H1 (cell line): ENCODE data around the gene SPATA16. TPM values are rescaled to one million over a fixed set of nuclear protein-coding genes. Genes with fewer than 3 reads are reported as not detected.

Experiments used
- CTCF ChIA-PET: fragments of 300-600 bp; sonication (Branson Sonifier 250); formaldehyde crosslinking; loops from one replicate; lab custom pipeline; 2021; ENCODE audit not compliant: partially characterized antibody; lab: Charles Lee
- POLR2A ChIA-PET: fragments of 300-600 bp; sonication (Branson Sonifier 250); formaldehyde crosslinking; loops from one replicate; lab custom pipeline; 2021; ENCODE audit warnings: inconsistent platforms; ENCODE audit not compliant: partially characterized antibody; lab: Charles Lee
- DNase-seq, 2 experiments: peaks; one replicate each; pipeline versions ENCODE4 v3.0.0 to v3.0.0-alpha.2; 2010 to 2022; ENCODE audit warnings: low spot score in 2 of 2, low read depth in 1 of 2, mixed read lengths in 1 of 2
- FAIRE-seq: peaks from 2 replicates; lab custom pipeline; 2011; peaks lifted over from hg19 to GRCh38; lab: Jason Lieb, UNC
- H2AFZ ChIP-seq: 2 replicates; pipeline ENCODE4 v1.8.1; 2012; ENCODE audit warnings: low read length, inconsistent platforms
- H2AK5ac ChIP-seq: 2 replicates; pipeline ENCODE4 v1.6.1; 2013; ENCODE audit warnings: low read depth, low read length
- H2BK120ac ChIP-seq: replicated peaks from 2 replicates; pipeline ENCODE3; 2013; ENCODE audit warnings: low read depth, low read length, inconsistent platforms
- H2BK12ac ChIP-seq: 2 replicates; pipeline ENCODE4 v1.6.1; 2013; ENCODE audit warnings: low read depth, low read length
- H2BK15ac ChIP-seq: 2 replicates; pipeline ENCODE4 v1.6.1; 2013; ENCODE audit warnings: low read length
- H2BK20ac ChIP-seq: 2 replicates; pipeline ENCODE4 v1.6.1; 2013; ENCODE audit warnings: low read length
- H2BK5ac ChIP-seq: 2 replicates; pipeline ENCODE4 v1.6.1; 2013; ENCODE audit warnings: low read depth, low read length
- H3K14ac ChIP-seq: 2 replicates; pipeline ENCODE4 v1.6.1; 2013; ENCODE audit warnings: inconsistent platforms; ENCODE audit not compliant: insufficient read length
- H3K18ac ChIP-seq: 2 replicates; pipeline ENCODE4 v1.6.1; 2013; ENCODE audit warnings: low read length; ENCODE audit errors: extremely low read depth
- H3K23ac ChIP-seq: 2 replicates; pipeline ENCODE4 v1.6.1; 2013; ENCODE audit warnings: inconsistent platforms; ENCODE audit not compliant: insufficient read length
- H3K23me2 ChIP-seq: 2 replicates; pipeline ENCODE4 v1.6.1; 2013; ENCODE audit warnings: low read depth, low read length
- H3K27ac ChIP-seq: 2 replicates; pipeline ENCODE4 v1.6.1; 2011; ENCODE audit warnings: low read depth, low read length, inconsistent platforms
- H3K27me3 ChIP-seq, 4 experiments: replicated peaks in 1 of 4; 1 replicate in 1 of 4; 2 replicates in 3 of 4; pipeline versions ENCODE4 v1.6.1 to v1.8.1; 2011 to 2013; ENCODE audit warnings: low read length in 3 of 4, mild to moderate bottlenecking in 3 of 4, inconsistent platforms in 2 of 4, mixed read lengths in 2 of 4, moderate library complexity in 1 of 4; ENCODE audit not compliant: control insufficient read depth in 3 of 4, insufficient read depth in 3 of 4; ENCODE audit errors: extremely low read depth in 1 of 4
- H3K36me3 ChIP-seq, 4 experiments: 2 replicates each; pipeline versions ENCODE4 v1.6.1 to v1.8.1; 2011 to 2013; ENCODE audit warnings: mild to moderate bottlenecking in 4 of 4, low read length in 3 of 4, moderate library complexity in 2 of 4, control low read depth in 1 of 4, inconsistent platforms in 1 of 4; ENCODE audit not compliant: insufficient read depth in 4 of 4, control insufficient read depth in 2 of 4
- H3K4ac ChIP-seq: replicated peaks from 2 replicates; pipeline ENCODE3; 2013; ENCODE audit warnings: low read length, low read depth, mixed read lengths, inconsistent platforms; ENCODE audit not compliant: insufficient read length
- H3K4me1 ChIP-seq, 4 experiments: replicated peaks in 1 of 4; 1 replicate in 1 of 4; 2 replicates in 3 of 4; pipeline versions ENCODE4 v1.6.1 to v1.8.1; 2011 to 2013; ENCODE audit warnings: low read length in 3 of 4, inconsistent platforms in 2 of 4, mixed read lengths in 1 of 4; ENCODE audit not compliant: insufficient read depth in 4 of 4, control insufficient read depth in 3 of 4
- H3K4me2 ChIP-seq, 2 experiments: 2 replicates each; pipeline versions ENCODE4 v1.6.1 to v1.8.1; 2011 to 2013; ENCODE audit warnings: low read depth in 2 of 2, low read length in 2 of 2, control low read depth in 1 of 2, inconsistent platforms in 1 of 2, mild to moderate bottlenecking in 1 of 2; ENCODE audit not compliant: insufficient read depth in 1 of 2
- H3K4me3 ChIP-seq, 4 experiments: fragments of 200-600, 300-600 bp in 1 of 4; sonication (generic), shearing (Covaris generic), sonication (Bioruptor Twin) in 1 of 4; 2 replicates each; pipeline versions ENCODE4 v1.5.1 to v1.8.1; 2011 to 2016; ENCODE audit warnings: low read length in 4 of 4, low read depth in 3 of 4, control low read depth in 2 of 4, inconsistent platforms in 2 of 4, mild to moderate bottlenecking in 2 of 4, mixed read lengths in 1 of 4, moderate library complexity in 1 of 4; ENCODE audit not compliant: insufficient read depth in 2 of 4; ENCODE audit errors: extremely low read depth in 1 of 4
- H3K56ac ChIP-seq: replicated peaks from 2 replicates; pipeline ENCODE3; 2013; ENCODE audit warnings: low read depth, mild to moderate bottlenecking, mixed read lengths, low read length, inconsistent platforms; ENCODE audit not compliant: insufficient read length
- H3K79me1 ChIP-seq: 2 replicates; pipeline ENCODE4 v1.6.1; 2013; ENCODE audit warnings: low read depth, low read length, control low read depth
- H3K79me2 ChIP-seq, 2 experiments: 2 replicates each; pipeline versions ENCODE4 v1.6.1 to v1.8.1; 2012 to 2013; ENCODE audit warnings: low read length in 2 of 2, mild to moderate bottlenecking in 2 of 2, inconsistent platforms in 1 of 2; ENCODE audit not compliant: insufficient read depth in 2 of 2, control insufficient read depth in 1 of 2
- H3K9ac ChIP-seq, 4 experiments: replicated peaks in 1 of 4; 1 replicate in 1 of 4; 2 replicates in 3 of 4; pipeline versions ENCODE4 v1.6.1 to v1.8.1; 2011 to 2013; ENCODE audit warnings: low read depth in 3 of 4, low read length in 3 of 4, control low read depth in 2 of 4, mild to moderate bottlenecking in 2 of 4, moderate library complexity in 2 of 4, inconsistent platforms in 1 of 4; ENCODE audit errors: extremely low read depth in 1 of 4
- H3K9me3 ChIP-seq, 2 experiments: 2 replicates each; pipeline versions ENCODE4 v1.6.1 to v1.8.1; 2012 to 2013; ENCODE audit warnings: mild to moderate bottlenecking in 2 of 2, moderate library complexity in 2 of 2, control low read depth in 1 of 2, inconsistent platforms in 1 of 2, low read depth in 1 of 2, low read length in 1 of 2, mixed read lengths in 1 of 2; ENCODE audit not compliant: insufficient read depth in 2 of 2
- H4K20me1 ChIP-seq, 2 experiments: replicated peaks in 1 of 2; 2 replicates each; pipeline versions ENCODE3 to v1.8.1; 2011 to 2013; ENCODE audit warnings: inconsistent platforms in 2 of 2, low read length in 2 of 2, mild to moderate bottlenecking in 1 of 2; ENCODE audit not compliant: insufficient read depth in 2 of 2, control insufficient read depth in 1 of 2
- H4K5ac ChIP-seq: 2 replicates; pipeline ENCODE4 v1.6.1; 2013; ENCODE audit warnings: low read length, low read depth, mixed read lengths, inconsistent platforms; ENCODE audit not compliant: insufficient read length
- H4K8ac ChIP-seq: 2 replicates; pipeline ENCODE4 v1.8.0; 2013; ENCODE audit warnings: mild to moderate bottlenecking, moderate library complexity, low read length, inconsistent platforms; ENCODE audit not compliant: insufficient read depth; ENCODE audit errors: extremely low read depth
- H4K91ac ChIP-seq: replicated peaks from 2 replicates; pipeline ENCODE3; 2013; ENCODE audit warnings: low read length, mixed read lengths, inconsistent platforms; ENCODE audit not compliant: insufficient read length
- ATF2 ChIP-seq: IDR thresholded peaks from 2 replicates; pipeline ENCODE4 v1.6.1; 2012; ENCODE audit warnings: low read length, inconsistent platforms
- CEBPB ChIP-seq: IDR thresholded peaks from 2 replicates; pipeline ENCODE4 v1.6.1; 2012; ENCODE audit warnings: low read depth, low read length
- EGR1 ChIP-seq: IDR thresholded peaks from 2 replicates; pipeline ENCODE4 v1.6.1; 2011; ENCODE audit warnings: low read depth, low read length, borderline replicate concordance
- GABPA ChIP-seq: IDR thresholded peaks from 2 replicates; pipeline ENCODE4 v1.6.1; 2011; ENCODE audit warnings: mild to moderate bottlenecking, low read length, moderate library complexity, borderline replicate concordance; ENCODE audit not compliant: insufficient read depth
- HDAC6 ChIP-seq: IDR thresholded peaks from one replicate; pipeline ENCODE4 v1.7.1; 2012; ENCODE audit warnings: low read depth, mild to moderate bottlenecking, inconsistent platforms, low read length, moderate library complexity
- JUN ChIP-seq: IDR thresholded peaks from 2 replicates; pipeline ENCODE4 v1.6.1; 2011; ENCODE audit warnings: low read depth, mild to moderate bottlenecking, improper control_type of control experiment, low read length
- JUND ChIP-seq: IDR thresholded peaks from 2 replicates; pipeline ENCODE4 v1.6.1; 2011; ENCODE audit warnings: mild to moderate bottlenecking, improper control_type of control experiment, low read length
- PHF8 ChIP-seq: fragments of 200-600 bp; sonication (generic); conservative IDR thresholded peaks from 2 replicates; pipeline ENCODE4 v1.7.1; 2012; ENCODE audit warnings: low read depth, mild to moderate bottlenecking, inconsistent platforms, low read length, moderate library complexity
- SIN3A ChIP-seq, 2 experiments: IDR thresholded peaks in 1 of 2; conservative IDR thresholded peaks in 1 of 2; 2 replicates each; pipeline ENCODE4 v1.6.1; 2011 to 2012; ENCODE audit warnings: low read length in 2 of 2, improper control_type of control experiment in 1 of 2, low read depth in 1 of 2, mild to moderate bottlenecking in 1 of 2
- TEAD4 ChIP-seq: IDR thresholded peaks from 2 replicates; pipeline ENCODE4 v1.6.1; 2012; ENCODE audit warnings: low read depth, low read length, inconsistent platforms, mixed read lengths
- WGBS, 2 experiments: shearing (Covaris generic) in 1 of 2; methylation state at CpG; one replicate each; pipeline versions ENCODE4 v1.1.6 to v1.1.7; 2013 to 2015; ENCODE audit warnings: low lambda C conversion rate in 2 of 2, mixed read lengths in 2 of 2, inconsistent platforms in 1 of 2, low coverage in 1 of 2, missing lambda C conversion rate in 1 of 2; ENCODE audit not compliant: insufficient replicate concordance in 2 of 2, insufficient coverage in 1 of 2, insufficient read length in 1 of 2; ENCODE audit errors: extremely low coverage in 1 of 2, missing lambda C conversion rate in 1 of 2; 5-methylcytosine and 5-hydroxymethylcytosine counted together
- polyA plus RNA-seq, 7 experiments: library from polyadenylated mRNA; depleted of rRNA in 3 of 7; stranded (reverse) in 5 of 7; unstranded in 2 of 7; fragments of >200 nt in 5 of 7; fragments of 200-250 nt in 2 of 7; gene quantifications; 1 replicate in 5 of 7; 2 replicates in 1 of 7; 4 replicates in 1 of 7; pipeline versions ENCODE4 v1.2.1 to v1.2.3, GENCODE V29; 2011 to 2013; ENCODE audit warnings: missing spikeins in 2 of 7, mixed read lengths in 2 of 7
- total RNA-seq: library from RNA; stranded (reverse); fragmentation: NEBNext Ultra II Directional; extraction: Animal tissue kit (Norgen Biotek cat#: 25700); gene quantifications from 2 replicates; pipeline ENCODE4 v1.2.1, GENCODE V29; 2021
- TF ChIP-seq, protein P1 (sequence below): IDR thresholded peaks from 2 replicates; pipeline ENCODE4 v1.6.1; 2012; ENCODE audit warnings: inconsistent platforms

Gene SPATA16
- total and polyA plus RNA-seq, 2 of the 8 experiments (the other 6 are each of a cell fraction or from before 2014, with no cell fraction given) = 0.05 to 2.7 TPM

- no peaks in the 10 kb centered on the region for H3K23me2 ChIP-seq
- H3K14ac ChIP-seq = no peak overlapping the region
- H2BK5ac ChIP-seq = no peak overlapping the region
- H3K4me1 ChIP-seq = no peaks in the 10 kb centered on the region
- no peak overlapping the region for H3K18ac ChIP-seq
- no peak overlapping the region for H3K9ac ChIP-seq
- ChIA-PET POLR2A (interaction anchor here (1.5 kb wide), 1 partner anchor 9 kb away, joined by 3 read pairs; no protein-coding TSS in a partner anchor), CTCF (interaction anchor here (0.7 kb wide), 1 partner anchor 41 kb away, joined by 3 read pairs; no protein-coding TSS in a partner anchor)
- no peaks in the 10 kb centered on the region for H3K36me3 ChIP-seq
- no peak overlapping the region for H3K4me2 ChIP-seq
- WGBS, 2 experiments = 87% methylated on average over 4 of the region's 4 CpGs; no CpG with 5 or more reads in 1 of the 2 experiments
- H4K8ac ChIP-seq = no peak overlapping the region
- H2BK15ac ChIP-seq = no peak overlapping the region
- H4K20me1 ChIP-seq = no peaks in the 10 kb centered on the region
- no peak overlapping the region for H3K27ac ChIP-seq
- H2BK12ac ChIP-seq = no peak overlapping the region
- H3K79me1 ChIP-seq = no peaks in the 10 kb centered on the region
- H2BK20ac ChIP-seq = no peak overlapping the region
- DNase-seq = no peak
- H3K4ac ChIP-seq = no peak overlapping the region
- H2AFZ ChIP-seq = no peak overlapping the region
- no peaks in the 10 kb centered on the region for H3K27me3 ChIP-seq
- FAIRE-seq = no peak
- no peak overlapping the region for H3K23ac ChIP-seq
- H3K4me3 ChIP-seq = no peak overlapping the region
- no peaks in the 10 kb centered on the region for H3K9me3 ChIP-seq
- H3K56ac ChIP-seq = no peak overlapping the region
- no peak overlapping the region for H2AK5ac ChIP-seq
- no peak overlapping the region for H4K91ac ChIP-seq
- H4K5ac ChIP-seq = no peak overlapping the region
- no peak overlapping the region for H2BK120ac ChIP-seq
- H3K79me2 ChIP-seq = no peaks in the 10 kb centered on the region
- TF ChIP-seq, protein P1, sequence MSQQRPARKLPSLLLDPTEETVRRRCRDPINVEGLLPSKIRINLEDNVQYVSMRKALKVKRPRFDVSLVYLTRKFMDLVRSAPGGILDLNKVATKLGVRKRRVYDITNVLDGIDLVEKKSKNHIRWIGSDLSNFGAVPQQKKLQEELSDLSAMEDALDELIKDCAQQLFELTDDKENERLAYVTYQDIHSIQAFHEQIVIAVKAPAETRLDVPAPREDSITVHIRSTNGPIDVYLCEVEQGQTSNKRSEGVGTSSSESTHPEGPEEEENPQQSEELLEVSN = no peak
- no peak for TF ChIP-seq SIN3A (conservative IDR thresholded peaks at IDR 0.05 in 1 of 2, IDR thresholded peaks at IDR 0.05 in 1 of 2; ENCODE audit: low read depth in 1 of 2, low read length in 2 of 2)
- no peak for TF ChIP-seq JUND
- TF ChIP-seq GABPA = no peak
- no peak for TF ChIP-seq EGR1
- no peak for TF ChIP-seq HDAC6
- no peak for TF ChIP-seq CEBPB
- no peak for TF ChIP-seq PHF8
- no peak for TF ChIP-seq TEAD4
- no peak for TF ChIP-seq JUN
- no peak for TF ChIP-seq ATF2
These were observed 294.9 kb downstream of the SPATA16 start for GRCh38 chr3:172846103-172846561.
